ENCODE measurements around the gene BICDL2. TPM values are rescaled to one million over a fixed set of nuclear protein-coding genes. Genes with fewer than 3 reads are reported as not detected.

Gene BICDL2
- total and polyA plus RNA-seq, 9 of the 15 experiments (the other 6 are each of a cell fraction or from before 2014, with no cell fraction given) = 0.09 to 0.28 (median 0.09) TPM; not detected in 6

GRCh38 chr16:3025032-3026002 lies 11.4 kb downstream of the BICDL2 start:
- H3K27me3 ChIP-seq (ENCODE audit: control insufficient read depth in 2 of 2, insufficient read depth in 2 of 2, low read length in 2 of 2) = peaks cover 6 to 15% of the 10 kb centered on the region in 2 experiments; a peak in 4 of 5 replicates
- FAIRE-seq (no peak), ATAC-seq (no peak), DNase-seq (ENCODE audit: extremely low read depth in 1 of 4, low spot score in 3 of 4) (no peak)
- ChIA-PET CTCF (ENCODE audit: low intra/inter-chr PET ratio) (no interaction called here), POLR2A (interaction anchor here (1.4 to 1.6 kb wide), 2 partner anchors 10 to 23 kb away, joined by 6 to 7 read pairs; no protein-coding TSS in a partner anchor)
- H3K36me3 ChIP-seq (ENCODE audit: control insufficient read depth, insufficient read depth, low read length) = peaks cover 39% of the 10 kb centered on the region; the same call in 2 of the 3 replicates
- H2AFZ ChIP-seq (ENCODE audit: low read depth, low read length) = no peak overlapping the region
- no peak overlapping the region for H3K27ac ChIP-seq (ENCODE audit: extremely low read depth, low read depth, low read length)
- H3K9ac ChIP-seq (ENCODE audit: insufficient read depth in 1 of 2, low read depth in 2 of 2, low read length in 2 of 2) = peak overlapping the region in 1 of 2 experiments; percentile 74; a peak in 2 of 4 replicates
- in situ Hi-C loops (cut with MboI) = no loop called here
- BruUV-seq (replicated peaks) = no TSS peak
- H3K4me3 ChIP-seq = no peak overlapping the region
- H3K9me3 ChIP-seq (replicated peaks; ENCODE audit: control insufficient read depth, insufficient read depth, low read depth, low read length) = no peaks in the 10 kb centered on the region
- no peak overlapping the region for H3K4me2 ChIP-seq (ENCODE audit: insufficient read depth, low read length)
- intact Hi-C loops (cut with micrococcal nuclease) = loop anchor here (10.0 kb wide), 1 partner anchor 61 kb away; the partner anchor contains the start of genes KREMEN2 and PAQR4
- H4K20me1 ChIP-seq (replicated peaks; ENCODE audit: control insufficient read depth, insufficient read depth, low read length) = peaks cover 28% of the 10 kb centered on the region
- H3K79me2 ChIP-seq (ENCODE audit: control insufficient read depth, insufficient read depth, low read length) = peaks cover 40% of the 10 kb centered on the region
- 90% methylated on average over 15 of the region's 18 CpGs for WGBS (ENCODE audit: insufficient coverage, low coverage, missing lambda C conversion rate)
- H3K4me1 ChIP-seq (replicated peaks in 1 of 2; ENCODE audit: control insufficient read depth in 2 of 2, insufficient read depth in 2 of 2, low read length in 2 of 2) = peaks cover 35 to 88% of the 10 kb centered on the region in 2 experiments
- peaks cover 2% of the 10 kb centered on the region for H3K9me1 ChIP-seq (ENCODE audit: control insufficient read depth, insufficient read depth, low read length)
- TF ChIP-seq PKNOX1 (IDR thresholded peaks at IDR 0.05) (0 out of 2 replicates have a peak, but pooled peaks have one; percentile 16), ZNF436 (CRISPR knock-in tag; IDR thresholded peaks at IDR 0.05) (no peak), POLR2G (IDR thresholded peaks at IDR 0.05; ENCODE audit: low read depth, low read length) (0 out of 2 replicates have a peak, but pooled peaks have one; percentile 23), EHMT2 (IDR thresholded peaks at IDR 0.05) (no peak), ELF2 (CRISPR knock-in tag; IDR thresholded peaks at IDR 0.05) (no peak), ZFP1 (CRISPR knock-in tag; IDR thresholded peaks at IDR 0.05) (no peak), TCF7 (IDR thresholded peaks at IDR 0.05; ENCODE audit: borderline replicate concordance) (no peak)

Data from K562 (cell line).